Hepatocyte (in vitro differentiated cells): ENCODE data around the gene B4GALT5. TPM values are rescaled to one million over a fixed set of nuclear protein-coding genes. Genes with fewer than 3 reads are reported as not detected.

Experiments
- DNase-seq: peaks from one replicate; pipeline ENCODE4 v3.0.0-alpha.2; 2016; ENCODE audit warnings: low spot score
- H2AFZ ChIP-seq: fragments of 200-600 bp; sonication (generic); 2 replicates; pipeline ENCODE4 v1.6.0; 2016; ENCODE audit warnings: antibody characterized with exemption, mild to moderate bottlenecking
- H3K27ac ChIP-seq: fragments of 200-600 bp; sonication (generic); 2 replicates; pipeline ENCODE4 v1.5.1; 2016; ENCODE audit warnings: mild to moderate bottlenecking
- H3K27me3 ChIP-seq: fragments of 200-600 bp; sonication (generic); 2 replicates; pipeline ENCODE4 v1.6.1; 2016
- H3K36me3 ChIP-seq: fragments of 200-600 bp; sonication (generic); replicated peaks from 2 replicates; pipeline ENCODE4 v1.5.1; 2016; ENCODE audit warnings: low read depth; ENCODE audit not compliant: insufficient read depth
- H3K4me1 ChIP-seq: fragments of 200-600 bp; sonication (generic); 2 replicates; pipeline ENCODE4 v1.5.1; 2016; ENCODE audit warnings: mild to moderate bottlenecking, moderate library complexity; ENCODE audit not compliant: insufficient read depth
- H3K4me2 ChIP-seq: fragments of 200-600 bp; sonication (generic); 2 replicates; pipeline ENCODE4 v1.6.0; 2016
- H3K4me3 ChIP-seq: fragments of 200-600 bp; sonication (generic); 2 replicates; pipeline ENCODE4 v1.5.1; 2016; ENCODE audit warnings: mild to moderate bottlenecking
- H3K79me2 ChIP-seq: fragments of 200-600 bp; sonication (generic); 2 replicates; pipeline ENCODE4 v1.6.0; 2017; ENCODE audit warnings: mild to moderate bottlenecking
- H3K9me2 ChIP-seq: fragments of 200-600 bp; sonication (generic); replicated peaks from 2 replicates; pipeline ENCODE4 v1.6.0; 2017; ENCODE audit warnings: mild to moderate bottlenecking; ENCODE audit not compliant: insufficient read depth
- H3K9me3 ChIP-seq: fragments of 200-600 bp; sonication (generic); 2 replicates; pipeline ENCODE4 v1.5.1; 2016; ENCODE audit warnings: low read depth, mild to moderate bottlenecking
- H4K20me1 ChIP-seq: fragments of 200-600 bp; sonication (generic); 2 replicates; pipeline ENCODE4 v1.6.0; 2016; ENCODE audit warnings: mild to moderate bottlenecking; ENCODE audit not compliant: insufficient read depth, poor library complexity, severe bottlenecking
- EZH2 ChIP-seq: fragments of 200-600 bp; sonication (generic); IDR thresholded peaks from 2 replicates; pipeline ENCODE4 v1.6.1; 2016; ENCODE audit warnings: antibody characterized with exemption, mild to moderate bottlenecking, borderline replicate concordance
- EZH2phosphoT487 ChIP-seq: fragments of 200-600 bp; sonication (generic); IDR thresholded peaks from one replicate; pipeline ENCODE4 v1.6.1; 2018; ENCODE audit warnings: antibody characterized with exemption, mild to moderate bottlenecking, low read depth, moderate library complexity; ENCODE audit not compliant: unreplicated experiment, severe bottlenecking
- WGBS: methylation state at CpG from one replicate; pipeline ENCODE4 v1.1.6; 2016; ENCODE audit warnings: low lambda C conversion rate; ENCODE audit errors: missing lambda C conversion rate; 5-methylcytosine and 5-hydroxymethylcytosine counted together
- polyA plus RNA-seq: library from polyadenylated mRNA; unstranded; fragments of >200 nt; fragmentation: Nextera tagmentation; extraction: Ambion mirVana; gene quantifications from 2 replicates; pipeline ENCODE4 v1.2.1, GENCODE V29; 2016
- total RNA-seq: library from RNA; depleted of rRNA; stranded (reverse); fragments of >200 nt; gene quantifications from 2 replicates; pipeline ENCODE4 v1.2.3, GENCODE V29; 2014
- TF ChIP-seq, protein P1 (sequence below): fragments of 200-600 bp; sonication (generic); IDR thresholded peaks from 2 replicates; pipeline ENCODE4 v1.5.1; 2016; ENCODE audit warnings: antibody characterized with exemption, mild to moderate bottlenecking; ENCODE audit not compliant: poor library complexity

The B4GALT5 gene
- total and polyA plus RNA-seq, 2 experiments from 2014 or later, result 12.9 to 41.8 TPM

DNA sequence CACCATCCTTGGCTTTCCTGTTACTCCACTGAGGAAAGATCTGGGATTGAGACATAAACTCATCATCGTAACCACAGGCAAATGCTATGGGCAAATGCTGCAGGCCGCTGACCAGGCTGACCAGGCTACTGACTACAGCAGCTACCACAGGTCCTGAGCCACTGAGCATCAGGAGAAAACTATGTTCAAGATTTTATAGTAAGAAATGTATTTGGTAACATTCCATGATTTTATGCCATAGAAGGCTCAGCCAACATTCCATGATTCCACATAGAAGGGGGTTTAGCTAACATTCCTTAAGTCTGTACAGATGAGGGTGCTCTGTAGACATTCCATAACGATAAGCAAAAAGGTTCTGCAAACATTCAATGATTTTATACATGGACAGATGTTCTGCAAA is 16.1 kb upstream of the B4GALT5 start:
- no peak overlapping the region for H3K4me3 ChIP-seq

DNA sequence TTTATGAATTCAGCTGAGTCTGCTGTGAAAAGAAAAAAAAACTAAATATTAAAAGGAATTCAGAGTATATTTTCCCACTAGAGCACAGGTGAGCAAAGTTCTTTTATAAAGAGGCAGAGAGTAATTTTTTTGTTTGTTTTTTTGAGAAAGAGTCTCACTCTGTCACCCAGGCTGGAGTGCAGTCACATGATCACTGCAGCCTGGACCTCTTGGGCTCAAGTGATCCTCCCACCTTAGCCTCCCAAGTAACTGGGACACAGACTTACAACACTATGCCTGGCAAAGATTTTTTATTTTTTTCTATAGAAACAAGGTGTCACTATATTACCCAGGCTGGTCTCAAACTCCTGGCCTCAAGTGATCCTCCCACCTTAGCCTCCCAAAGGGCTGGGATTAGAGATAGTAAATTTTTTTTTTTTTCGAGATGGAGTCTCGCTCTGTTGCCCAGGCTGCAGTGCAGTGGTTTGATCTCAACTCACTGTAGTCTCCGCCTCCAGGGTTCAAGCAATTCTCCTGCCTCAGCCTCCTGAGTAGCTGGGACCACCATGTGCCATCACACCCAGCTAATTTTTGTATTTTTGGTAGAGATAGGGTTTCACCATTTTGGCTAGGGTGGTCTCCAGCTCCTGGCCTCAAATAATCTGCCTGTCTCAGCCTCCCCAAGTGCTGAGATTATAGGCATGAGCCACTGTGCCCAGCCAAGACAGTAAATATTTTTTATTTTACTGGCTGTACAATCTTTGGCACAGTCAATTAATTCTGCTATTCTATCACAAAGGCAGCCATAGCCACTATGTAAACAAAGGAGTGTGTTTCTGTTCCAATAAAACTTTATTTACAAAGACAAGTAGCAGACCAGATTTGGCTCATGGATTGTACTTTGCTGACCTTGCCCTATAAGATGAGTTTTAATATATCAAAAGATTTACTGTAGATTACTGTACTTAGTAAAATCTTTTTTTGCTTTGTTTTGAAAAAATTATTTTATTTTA is 14.5 kb upstream of the B4GALT5 start:
- H3K4me3 ChIP-seq, result no peak overlapping the region
- no peak overlapping the region for H2AFZ ChIP-seq
- DNase-seq, result no peak
- no peaks in the 10 kb centered on the region for H3K9me3 ChIP-seq
- H3K4me2 ChIP-seq, result no peak overlapping the region
- H3K27me3 ChIP-seq, result no peaks in the 10 kb centered on the region
- H3K9me2 ChIP-seq, result no peaks in the 10 kb centered on the region
- H3K79me2 ChIP-seq, result no peaks in the 10 kb centered on the region
- H3K27ac ChIP-seq, result no peak overlapping the region
- WGBS, result 96% methylated on average over 3 of the region's 3 CpGs
- no peaks in the 10 kb centered on the region for H3K4me1 ChIP-seq
- H3K36me3 ChIP-seq, result no peaks in the 10 kb centered on the region
- no peaks in the 10 kb centered on the region for H4K20me1 ChIP-seq
- TF ChIP-seq, protein P1, sequence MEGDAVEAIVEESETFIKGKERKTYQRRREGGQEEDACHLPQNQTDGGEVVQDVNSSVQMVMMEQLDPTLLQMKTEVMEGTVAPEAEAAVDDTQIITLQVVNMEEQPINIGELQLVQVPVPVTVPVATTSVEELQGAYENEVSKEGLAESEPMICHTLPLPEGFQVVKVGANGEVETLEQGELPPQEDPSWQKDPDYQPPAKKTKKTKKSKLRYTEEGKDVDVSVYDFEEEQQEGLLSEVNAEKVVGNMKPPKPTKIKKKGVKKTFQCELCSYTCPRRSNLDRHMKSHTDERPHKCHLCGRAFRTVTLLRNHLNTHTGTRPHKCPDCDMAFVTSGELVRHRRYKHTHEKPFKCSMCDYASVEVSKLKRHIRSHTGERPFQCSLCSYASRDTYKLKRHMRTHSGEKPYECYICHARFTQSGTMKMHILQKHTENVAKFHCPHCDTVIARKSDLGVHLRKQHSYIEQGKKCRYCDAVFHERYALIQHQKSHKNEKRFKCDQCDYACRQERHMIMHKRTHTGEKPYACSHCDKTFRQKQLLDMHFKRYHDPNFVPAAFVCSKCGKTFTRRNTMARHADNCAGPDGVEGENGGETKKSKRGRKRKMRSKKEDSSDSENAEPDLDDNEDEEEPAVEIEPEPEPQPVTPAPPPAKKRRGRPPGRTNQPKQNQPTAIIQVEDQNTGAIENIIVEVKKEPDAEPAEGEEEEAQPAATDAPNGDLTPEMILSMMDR, result no peak
- TF ChIP-seq EZH2 (no peak), EZH2phosphoT487 (no peak)

More for the DNA sequence above, 16.1 kb upstream of the B4GALT5 start:
- Histone ChIP-seq H3K79me2 (no peaks in the 10 kb centered on the region), H3K9me2 (no peaks in the 10 kb centered on the region), H3K27ac (no peak overlapping the region), H4K20me1 (no peaks in the 10 kb centered on the region), H2AFZ (no peak overlapping the region), H3K27me3 (no peaks in the 10 kb centered on the region), H3K4me2 (no peak overlapping the region), H3K9me3 (no peaks in the 10 kb centered on the region), H3K36me3 (no peaks in the 10 kb centered on the region), H3K4me1 (no peaks in the 10 kb centered on the region)
- DNase-seq, result no peak
- 92% methylated on average over 3 of the region's 3 CpGs for WGBS
- TF ChIP-seq, protein P1, result no peak
- TF ChIP-seq EZH2, result no peak
- no peak for TF ChIP-seq EZH2phosphoT487

GRCh38 chr20:49727478-49727877 is 13.8 kb upstream of the B4GALT5 start:
- H3K79me2 ChIP-seq, result no peaks in the 10 kb centered on the region
- no peak overlapping the region for H3K27ac ChIP-seq
- no peaks in the 10 kb centered on the region for H4K20me1 ChIP-seq
- no peaks in the 10 kb centered on the region for H3K9me2 ChIP-seq
- no peaks in the 10 kb centered on the region for H3K9me3 ChIP-seq
- no peak overlapping the region for H2AFZ ChIP-seq
- no peak overlapping the region for H3K4me3 ChIP-seq
- no peak overlapping the region for H3K4me2 ChIP-seq
- no peaks in the 10 kb centered on the region for H3K36me3 ChIP-seq
- no peaks in the 10 kb centered on the region for H3K27me3 ChIP-seq
- TF ChIP-seq EZH2phosphoT487, result no peak
- TF ChIP-seq, protein P1, result no peak
- TF ChIP-seq EZH2, result no peak
- WGBS, result 89% methylated on average over 4 of the region's 4 CpGs
- no peaks in the 10 kb centered on the region for H3K4me1 ChIP-seq
- DNase-seq, result no peak
